DND-41 (cell line): ENCODE results near the gene RAB6A.
"Not testable (repeated sequence)": the region's sequence is repeated elsewhere in the genome, so short reads cannot be mapped to it uniquely, and the experiment has no call there.

Experiments
- ATAC-seq: fragments of 200-7000 bp; cut with Tn5 transposase; 3 replicates; pipeline ENCODE4 v1.9.1; 2021; ENCODE audit warnings: low read depth; ENCODE audit not compliant: insufficient read depth
- DNase-seq: peaks from one replicate; pipeline ENCODE4 v3.0.0-alpha.2; 2020
- H2AFZ ChIP-seq: 2 replicates; pipeline ENCODE4 v1.6.0; 2012; ENCODE audit warnings: low read depth, low read length
- H3K27ac ChIP-seq: 2 replicates; pipeline ENCODE4 v1.5.1; 2012; ENCODE audit warnings: low read length, inconsistent platforms
- H3K27me3 ChIP-seq: fragments of 200-600 bp; sonication (generic); 2 replicates; pipeline ENCODE4 v1.6.0; 2012; ENCODE audit warnings: low read length, mild to moderate bottlenecking, inconsistent platforms; ENCODE audit not compliant: insufficient read depth, poor library complexity
- H3K36me3 ChIP-seq: 2 replicates; pipeline ENCODE4 v1.5.1; 2012; ENCODE audit warnings: low read length, inconsistent platforms; ENCODE audit not compliant: insufficient read depth
- H3K4me1 ChIP-seq: 2 replicates; pipeline ENCODE4 v1.5.1; 2012; ENCODE audit warnings: mild to moderate bottlenecking, low read length; ENCODE audit not compliant: insufficient read depth
- H3K4me2 ChIP-seq: 2 replicates; pipeline ENCODE4 v1.6.0; 2012; ENCODE audit warnings: mild to moderate bottlenecking, moderate library complexity, low read length, inconsistent platforms; ENCODE audit not compliant: insufficient read depth
- H3K4me3 ChIP-seq, 2 experiments: fragments of 200-600 bp in 1 of 2; shearing (Covaris generic) in 1 of 2; 2 replicates each; pipeline ENCODE4 v1.5.1; 2012 to 2016; ENCODE audit warnings: inconsistent platforms in 2 of 2, low read length in 2 of 2, mild to moderate bottlenecking in 2 of 2, low read depth in 1 of 2, moderate library complexity in 1 of 2
- H3K79me2 ChIP-seq: 2 replicates; pipeline ENCODE4 v1.6.0; 2012; ENCODE audit warnings: low read length, inconsistent platforms; ENCODE audit not compliant: insufficient read depth
- H3K9ac ChIP-seq: 2 replicates; pipeline ENCODE4 v1.6.0; 2012; ENCODE audit warnings: low read depth, mild to moderate bottlenecking, inconsistent platforms, low read length, moderate library complexity
- H3K9me3 ChIP-seq: 2 replicates; pipeline ENCODE4 v1.5.1; 2012; ENCODE audit warnings: low read length, moderate library complexity, mild to moderate bottlenecking, inconsistent platforms; ENCODE audit not compliant: insufficient read depth, severe bottlenecking
- H4K20me1 ChIP-seq: 2 replicates; pipeline ENCODE4 v1.6.0; 2012; ENCODE audit warnings: low read length; ENCODE audit not compliant: insufficient read depth
- CTCF ChIP-seq: IDR thresholded peaks from 2 replicates; pipeline ENCODE4 v1.5.1; 2012; ENCODE audit warnings: borderline replicate concordance, low read length, moderate library complexity, mild to moderate bottlenecking; ENCODE audit not compliant: poor library complexity, severe bottlenecking; ENCODE audit errors: extremely low read depth
- EZH2 ChIP-seq: IDR thresholded peaks from 3 replicates; pipeline ENCODE4 v1.6.1; 2012; ENCODE audit warnings: borderline replicate concordance, low read depth, mild to moderate bottlenecking, moderate library complexity, low read length, inconsistent platforms; ENCODE audit not compliant: severe bottlenecking

The RAB6A gene

GRCh38 chr11:73734993-73735392, 25.9 kb downstream of the RAB6A start:
- H4K20me1 ChIP-seq: peaks cover 36% of the 10 kb centered on the region
- H3K79me2 ChIP-seq: peaks cover 83% of the 10 kb centered on the region
- DNase-seq: no peak

GRCh38 chr11:73734011-73734410, 26.9 kb downstream of the RAB6A start:
- H3K4me3 ChIP-seq, H3K4me2 ChIP-seq, H3K9me3 ChIP-seq, H3K27me3 ChIP-seq, H3K9ac ChIP-seq, ATAC-seq, H3K4me1 ChIP-seq, H2AFZ ChIP-seq, DNase-seq, H3K27ac ChIP-seq: not testable (repeated sequence)
- peaks cover 24% of the 10 kb centered on the region for H3K36me3 ChIP-seq
- H3K79me2 ChIP-seq: peaks cover 84% of the 10 kb centered on the region
- peaks cover 42% of the 10 kb centered on the region for H4K20me1 ChIP-seq

More at GRCh38 chr11:73734993-73735392, 25.9 kb downstream of the RAB6A start:
- TF ChIP-seq CTCF: no peak
- Histone ChIP-seq H3K4me1 (no peaks in the 10 kb centered on the region), H3K36me3 (peaks cover 14% of the 10 kb centered on the region; the same call in 1 of the 2 replicates), H3K4me2 (no peak overlapping the region), H3K27me3 (no peaks in the 10 kb centered on the region), H2AFZ (no peak overlapping the region), H3K27ac (no peak overlapping the region), H3K4me3 (no peak overlapping the region), H3K9me3 (no peaks in the 10 kb centered on the region), H3K9ac (no peak overlapping the region)
- no peak for ATAC-seq

- not testable (repeated sequence) for H2AFZ ChIP-seq, H3K4me2 ChIP-seq, H3K9me3 ChIP-seq, DNase-seq, ATAC-seq, H3K4me3 ChIP-seq, H3K27ac ChIP-seq, H3K9ac ChIP-seq, H3K27me3 ChIP-seq, H3K4me1 ChIP-seq
- H3K79me2 ChIP-seq: peaks cover 76% of the 10 kb centered on the region
- peaks cover 30% of the 10 kb centered on the region for H3K36me3 ChIP-seq
- H4K20me1 ChIP-seq: peaks cover 33% of the 10 kb centered on the region
Measured at GRCh38 chr11:73732936-73733335, 27.9 kb downstream of the RAB6A start.

- Histone ChIP-seq H3K27me3 (no peaks in the 10 kb centered on the region), H3K4me2 (no peak overlapping the region), H2AFZ (no peak overlapping the region), H3K9me3 (no peaks in the 10 kb centered on the region), H3K27ac (no peak overlapping the region), H3K4me1 (no peaks in the 10 kb centered on the region), H3K9ac (no peak overlapping the region), H4K20me1 (peaks cover 27% of the 10 kb centered on the region; the same call in 1 of the 2 replicates), H3K36me3 (peaks cover 31% of the 10 kb centered on the region), H3K4me3 (no peak overlapping the region), H3K79me2 (peaks cover 61% of the 10 kb centered on the region)
- no peak for DNase-seq
- peak; percentile 52; the same call in 1 of the 3 replicates for ATAC-seq
- TF ChIP-seq EZH2 (no peak), CTCF (peak; percentile 54)
Measured at GRCh38 chr11:73729594-73730206, 31.2 kb downstream of the RAB6A start.
